T-helper 22 cell (primary cell): Measurements from ENCODE around the gene OR4K15.
"Not testable (repeated sequence)": the region's sequence is repeated elsewhere in the genome, so short reads cannot be mapped to it uniquely, and the experiment has no call there.

Experiments used
- DNase-seq: peaks from one replicate; pipeline ENCODE4 v3.0.0-alpha.2; 2020; ENCODE audit warnings: low read depth

The OR4K15 gene, protein sequence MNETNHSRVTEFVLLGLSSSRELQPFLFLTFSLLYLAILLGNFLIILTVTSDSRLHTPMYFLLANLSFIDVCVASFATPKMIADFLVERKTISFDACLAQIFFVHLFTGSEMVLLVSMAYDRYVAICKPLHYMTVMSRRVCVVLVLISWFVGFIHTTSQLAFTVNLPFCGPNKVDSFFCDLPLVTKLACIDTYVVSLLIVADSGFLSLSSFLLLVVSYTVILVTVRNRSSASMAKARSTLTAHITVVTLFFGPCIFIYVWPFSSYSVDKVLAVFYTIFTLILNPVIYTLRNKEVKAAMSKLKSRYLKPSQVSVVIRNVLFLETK

DNA sequence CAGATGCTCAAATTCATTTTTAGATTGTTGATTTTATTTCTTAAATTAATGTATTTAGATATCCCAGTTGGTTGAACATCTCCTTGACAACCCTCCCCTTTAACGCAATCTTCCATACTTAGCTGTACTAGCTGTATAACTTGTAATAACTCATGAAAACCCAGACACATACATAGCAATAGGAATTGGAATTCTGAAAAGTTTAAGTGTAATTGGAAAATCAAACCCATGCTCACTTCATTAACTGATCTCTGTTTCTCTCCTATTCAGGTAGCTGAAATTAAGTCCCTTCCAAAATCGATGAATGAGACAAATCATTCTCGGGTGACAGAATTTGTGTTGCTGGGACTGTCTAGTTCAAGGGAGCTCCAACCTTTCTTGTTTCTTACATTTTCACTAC lies at the start of gene OR4K15:
TSS of gene OR4K15 (plus strand) at position 301 of the 400 bp plus-strand sequence. CDS start at position 301, 0 bp downstream.
- no peak for DNase-seq

DNA sequence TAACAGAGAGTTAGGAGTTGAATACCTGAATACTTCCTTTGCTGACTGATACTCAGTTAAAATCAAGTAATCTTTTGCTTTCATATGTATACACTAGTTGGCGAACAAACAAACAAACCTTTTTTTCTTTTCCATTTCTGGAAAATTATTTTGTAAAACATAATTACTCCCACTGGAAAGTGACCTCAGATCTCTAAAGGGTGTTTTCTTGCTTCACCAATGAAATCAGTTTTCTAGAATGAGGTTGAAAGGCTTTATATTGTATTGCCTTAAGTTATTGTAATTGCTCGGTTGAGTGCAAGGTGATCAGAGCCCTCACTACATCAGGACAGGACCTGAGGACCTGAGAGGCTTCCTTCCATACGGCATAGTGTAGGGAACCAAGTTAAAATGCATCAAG lies 44.8 kb upstream of the OR4K15 start, which contains the start of gene OR4K1:
TSS of gene OR4K1 (plus strand) at position 301 of the 400 bp plus-strand sequence. CDS start 4,750 bp downstream, outside the sequence.
- no peak for DNase-seq

DNA sequence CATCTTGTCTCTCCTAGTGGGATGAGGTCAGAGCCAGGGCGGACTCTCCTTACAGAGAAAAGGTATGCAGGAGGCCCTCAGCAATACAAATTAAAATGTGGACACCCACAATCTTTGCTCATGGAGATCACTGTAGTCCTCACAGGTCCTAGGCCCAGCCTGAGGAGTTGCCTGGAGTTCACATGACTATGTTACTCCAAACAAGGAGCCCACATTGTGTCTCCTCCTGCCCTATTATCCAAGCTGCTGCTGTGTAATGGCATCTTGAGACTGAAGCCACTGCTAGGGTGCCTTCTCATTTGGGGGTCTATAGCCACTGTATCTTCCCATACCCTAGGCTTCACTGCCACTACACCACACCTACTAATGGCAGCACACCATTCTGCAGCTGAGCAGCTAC lies 33.7 kb upstream of the OR4K15 start:
- no peak for DNase-seq

DNA sequence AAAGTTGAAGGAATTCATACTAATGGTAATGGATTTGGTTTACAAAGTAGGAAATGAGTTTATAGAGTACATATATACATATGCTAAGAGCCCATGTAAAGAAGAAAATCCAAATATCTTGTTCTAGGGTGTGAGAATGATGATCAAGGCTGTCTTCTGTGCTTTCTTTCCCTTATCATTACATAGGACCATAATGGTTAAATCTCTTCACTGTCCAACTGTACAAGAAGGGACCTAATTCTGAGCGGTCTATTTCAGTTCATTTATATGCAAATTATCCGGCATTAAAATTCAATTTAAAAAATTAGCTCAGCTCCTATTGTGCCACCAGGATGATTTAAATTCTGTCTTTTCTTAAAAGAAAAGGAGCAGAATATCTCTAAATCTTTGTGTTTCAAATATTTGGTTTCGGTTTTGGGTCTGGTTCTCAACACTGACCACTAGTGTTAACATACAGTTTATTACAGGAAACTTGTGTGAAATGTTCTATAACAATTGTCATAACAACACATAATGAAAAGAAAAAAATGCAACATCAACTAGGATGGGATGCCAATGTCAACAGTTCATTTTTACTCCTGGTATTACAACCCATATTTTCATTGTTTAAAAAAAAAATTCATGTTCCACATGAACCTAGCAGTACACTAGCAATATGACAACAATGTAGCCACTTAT lies 27.8 kb upstream of the OR4K15 start:
- no peak for DNase-seq

DNA sequence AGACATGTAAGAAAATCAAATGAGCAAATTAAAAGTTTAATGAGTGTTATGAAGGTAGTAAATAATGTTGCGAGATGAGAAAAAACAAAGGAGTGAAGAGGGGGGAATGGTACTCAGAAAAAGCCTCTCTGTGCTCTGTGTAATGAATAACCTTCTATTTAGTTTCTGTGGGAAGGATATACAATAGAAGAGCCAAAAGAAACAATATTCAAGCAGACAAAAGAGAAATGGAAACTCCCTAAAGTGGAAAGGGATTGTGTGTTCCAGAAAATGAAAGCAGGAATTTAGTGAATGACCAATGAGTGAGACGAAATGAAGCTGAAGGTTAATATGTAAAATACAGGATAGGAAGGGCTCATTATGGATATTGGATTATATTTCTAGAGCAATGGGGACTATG lies 26.2 kb upstream of the OR4K15 start:
- DNase-seq = no peak

DNA sequence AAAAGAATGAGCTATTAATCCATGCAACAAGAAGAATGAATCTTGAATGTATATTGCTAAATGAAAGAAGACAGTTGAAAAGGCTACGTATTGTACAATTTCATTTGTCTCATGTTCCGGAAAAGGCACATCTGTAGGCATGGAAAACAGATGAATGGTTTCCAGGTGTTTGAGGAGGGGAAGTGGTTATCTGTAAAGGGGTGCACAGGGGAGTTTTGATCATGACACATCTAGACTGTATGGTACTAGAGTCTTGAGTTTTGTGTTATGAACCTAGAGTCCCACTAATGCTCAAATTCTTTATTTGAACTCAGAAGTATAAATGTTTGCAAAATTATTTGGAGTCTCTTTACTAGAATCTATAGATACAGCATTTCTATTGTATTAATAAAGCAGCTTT lies 5.7 kb upstream of the OR4K15 start:
- not testable (repeated sequence) for DNase-seq

DNA sequence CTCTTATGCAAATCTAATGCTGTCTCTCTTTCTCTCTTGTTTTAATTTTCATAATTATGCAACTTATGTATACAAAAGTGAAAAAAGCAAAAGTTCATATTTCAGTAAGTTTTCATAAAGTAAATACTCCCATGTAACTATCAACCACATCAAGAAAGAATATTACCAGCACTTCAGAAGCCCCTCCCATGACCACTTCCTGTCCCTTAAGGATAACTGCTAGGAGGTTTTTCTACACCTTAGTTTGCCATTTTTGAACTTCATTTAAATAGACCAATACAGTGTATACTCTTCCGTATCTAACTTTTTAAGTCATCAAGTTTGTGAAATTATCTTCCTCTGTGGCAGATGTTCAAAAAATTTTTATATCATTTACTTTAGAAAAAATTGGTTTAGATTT lies 547 bp upstream of the OR4K15 start:
- DNase-seq = no peak

DNA sequence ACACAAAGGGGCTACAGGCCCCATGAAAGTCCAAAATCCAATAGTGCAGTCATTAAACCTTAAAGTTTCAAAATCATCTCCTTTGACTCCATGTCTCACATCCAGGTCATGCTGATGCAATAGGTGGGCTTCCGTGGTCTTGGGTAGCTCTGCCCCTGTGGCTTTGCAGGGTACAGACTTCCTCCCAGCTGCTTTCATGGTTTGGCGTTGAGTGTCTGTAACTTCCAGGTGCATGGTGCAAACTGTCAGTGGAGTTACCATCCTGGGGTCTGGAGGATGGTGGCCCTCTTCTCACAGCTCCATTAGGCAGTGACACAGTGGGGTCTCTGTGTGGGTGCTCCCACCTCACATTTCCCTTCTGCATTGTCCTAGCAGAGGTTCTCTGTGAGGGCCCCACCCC lies 18.0 kb downstream of the OR4K15 start:
- DNase-seq = no peak

DNA sequence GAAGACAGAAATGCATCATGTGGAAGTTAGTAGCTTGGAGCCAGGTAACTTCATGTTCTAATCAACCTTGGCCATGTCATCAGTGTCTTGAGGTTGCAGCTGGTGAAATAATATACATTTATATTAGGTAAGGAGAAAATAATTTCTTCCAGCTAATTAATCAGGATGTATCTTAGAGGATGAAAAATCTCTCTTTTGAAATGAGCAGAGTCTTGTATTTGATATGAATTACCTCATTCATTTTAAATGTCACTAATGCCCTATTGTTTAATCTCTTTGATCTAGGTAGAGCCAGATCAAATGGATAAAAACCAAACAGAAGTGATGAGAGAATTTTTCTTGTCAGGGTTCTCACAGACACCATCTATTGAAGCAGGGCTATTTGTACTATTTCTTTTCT lies 26.5 kb downstream of the OR4K15 start, which contains the start of gene OR4Q2:
TSS of gene OR4Q2 (plus strand) at position 301 of the 400 bp plus-strand sequence.
- no peak for DNase-seq

DNA sequence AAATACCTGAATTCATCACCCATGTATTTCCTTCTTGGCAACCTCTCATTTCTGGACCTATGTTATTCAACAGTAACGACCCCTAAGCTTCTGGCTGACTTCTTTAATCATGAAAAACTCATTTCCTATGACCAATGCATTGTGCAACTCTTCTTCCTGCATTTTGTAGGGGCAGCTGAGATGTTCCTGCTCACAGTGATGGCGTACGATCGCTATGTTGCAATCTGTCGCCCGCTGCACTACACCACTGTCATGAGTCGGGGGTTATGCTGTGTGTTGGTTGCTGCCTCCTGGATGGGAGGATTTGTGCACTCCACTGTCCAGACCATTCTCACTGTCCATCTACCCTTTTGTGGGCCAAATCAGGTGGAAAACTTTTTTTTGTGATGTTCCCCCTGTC lies 26.9 kb downstream of the OR4K15 start:
- no peak for DNase-seq

DNA sequence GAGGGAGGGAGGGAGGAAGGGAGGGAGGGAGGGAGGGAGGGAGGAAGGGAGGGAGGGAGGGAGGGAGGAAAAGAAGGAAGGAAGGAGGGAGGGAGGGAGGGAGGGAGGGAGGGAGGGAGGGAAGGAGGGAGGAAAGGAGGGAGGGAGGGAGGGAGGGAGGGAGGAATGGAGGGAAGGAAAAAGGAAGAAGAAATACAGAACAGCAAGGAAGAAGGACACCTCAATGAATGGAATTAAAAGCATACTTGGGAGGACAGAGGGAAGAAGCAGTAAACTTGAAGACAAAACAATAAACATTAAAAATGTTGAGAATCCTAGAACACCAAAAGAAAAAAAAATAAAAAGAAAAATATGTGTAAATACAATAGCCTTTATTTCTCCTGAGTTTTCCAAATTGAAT lies 32.8 kb downstream of the OR4K15 start:
- DNase-seq = no peak

DNA sequence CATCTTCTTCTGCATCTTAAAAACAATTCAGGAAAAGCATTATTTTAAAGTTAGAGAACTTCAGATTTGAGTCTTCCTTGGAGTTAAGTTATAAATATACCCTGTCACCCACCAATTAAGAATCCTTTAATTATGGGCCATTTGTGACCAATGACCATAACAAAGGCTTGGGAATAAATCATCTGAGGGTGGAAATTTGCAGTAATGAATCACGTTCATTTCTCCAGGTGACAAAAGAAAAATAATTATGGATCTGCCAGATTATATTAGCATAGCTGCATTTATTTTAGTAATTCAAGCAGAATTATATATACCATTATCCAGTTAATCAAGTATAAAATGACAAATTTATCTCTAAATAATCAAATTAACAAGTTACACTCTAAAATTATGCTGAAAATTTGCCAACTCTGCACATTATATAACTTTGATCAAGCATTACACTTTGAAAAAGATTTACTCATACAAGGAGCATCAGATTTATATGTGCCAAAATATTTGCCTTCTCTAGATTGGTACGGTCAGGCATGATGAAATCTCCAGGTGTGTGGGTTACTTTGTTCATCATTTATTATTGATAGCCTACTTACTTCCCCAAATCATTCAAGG lies 44.0 kb downstream of the OR4K15 start, which contains the start of gene OR4K14:
TSS of gene OR4K14 (minus strand) at position 51 of the 609 bp plus-strand sequence. CDS start 4,114 bp downstream, outside the sequence.
- no peak for DNase-seq
